Measurements from ENCODE around the gene MAST4.
"Not testable (repeated sequence)": the region's sequence is repeated elsewhere in the genome, so short reads cannot be mapped to it uniquely, and the experiment has no call there.

The MAST4 gene

DNA sequence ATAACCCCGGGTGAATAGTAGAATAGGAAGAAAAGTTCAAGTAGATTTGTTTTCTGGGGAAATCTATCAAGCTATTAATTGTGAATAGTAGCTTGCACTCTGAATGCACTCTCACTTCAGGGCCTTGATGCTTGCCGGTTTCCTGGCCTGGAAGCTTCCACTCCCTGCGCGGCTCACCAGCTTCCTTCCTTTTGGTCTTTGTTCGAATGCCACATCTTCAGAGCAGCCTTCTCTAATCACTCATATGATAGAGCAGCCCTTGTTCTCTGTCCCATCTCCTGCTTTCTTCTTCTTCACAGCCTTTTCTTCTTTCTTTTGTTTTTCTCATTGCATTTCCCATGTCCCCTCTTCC lies 146.7 kb downstream of the MAST4 start:
- DNase-seq (ENCODE audit: low read depth in 2 of 2): no peak

GRCh38 chr5:66743344-66743743 lies 147.2 kb downstream of the MAST4 start:
- DNase-seq (ENCODE audit: low read depth in 2 of 2): no peak

DNA sequence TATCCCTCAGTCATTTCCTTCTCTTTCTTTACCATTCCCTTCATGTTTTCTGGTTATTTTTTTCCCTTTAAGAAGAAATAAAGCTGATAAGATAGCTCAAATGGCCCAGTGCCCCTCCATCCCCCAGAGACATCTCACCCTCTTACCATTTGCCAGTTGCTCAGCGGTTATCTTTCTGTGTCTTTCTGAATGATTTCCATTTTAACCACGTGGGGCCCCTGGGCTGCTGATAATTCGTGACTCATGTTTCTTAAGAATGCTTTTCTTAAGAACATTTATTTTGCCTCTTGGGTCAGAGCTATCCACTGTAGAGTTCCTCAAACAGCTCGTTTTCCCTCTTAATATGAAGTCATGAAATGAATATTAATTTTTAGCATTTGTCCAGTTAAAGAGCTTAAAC lies 147.8 kb downstream of the MAST4 start:
- no peak for DNase-seq (ENCODE audit: low read depth in 2 of 2)

- no peak for DNase-seq (ENCODE audit: low read depth in 2 of 2)
These were observed 149.1 kb downstream of the MAST4 start for GRCh38 chr5:66745297-66745696.

GRCh38 chr5:66747607-66748006 lies 151.4 kb downstream of the MAST4 start:
- no peak for DNase-seq (ENCODE audit: low read depth in 2 of 2)

GRCh38 chr5:66752668-66753067 lies 156.5 kb downstream of the MAST4 start:
- DNase-seq (ENCODE audit: low read depth in 2 of 2): not testable (repeated sequence)

- DNase-seq (ENCODE audit: low read depth in 2 of 2): no peak
These were observed 161.1 kb downstream of the MAST4 start for GRCh38 chr5:66757219-66757833.

- no peak for DNase-seq (ENCODE audit: low read depth in 2 of 2)
These were observed 161.7 kb downstream of the MAST4 start for GRCh38 chr5:66757834-66758371.

DNA sequence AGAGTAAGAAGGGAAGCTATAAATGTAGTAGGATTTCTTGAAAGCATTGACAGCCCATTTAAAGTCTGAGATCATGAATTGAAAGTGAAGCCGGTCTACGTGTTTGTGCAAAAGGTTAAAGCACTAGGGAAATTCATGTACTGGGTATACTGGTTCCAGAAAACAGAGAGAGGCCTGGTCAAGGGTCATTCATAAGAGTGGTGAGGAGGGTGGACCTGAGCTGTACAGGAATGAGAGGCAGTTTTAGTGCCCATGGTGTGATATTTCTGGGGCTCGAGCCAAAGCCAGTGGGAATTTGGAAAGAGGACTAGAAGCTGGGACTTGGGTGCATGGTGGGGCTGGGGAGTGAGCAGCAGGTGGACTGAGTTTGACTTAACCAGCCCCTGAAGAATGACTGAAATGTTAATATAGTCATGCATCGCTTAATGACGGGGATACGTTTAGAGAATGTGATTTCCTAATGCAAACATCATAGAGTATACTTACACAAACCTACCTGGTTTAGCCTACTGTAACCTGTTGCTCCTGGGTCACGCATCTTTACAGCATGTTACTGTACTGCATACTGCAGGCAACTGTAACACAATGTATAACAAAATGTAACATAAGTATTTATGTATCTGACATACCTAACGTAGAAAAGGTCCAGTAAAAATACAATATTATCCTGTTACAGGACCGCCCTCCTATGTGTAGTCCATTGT lies 173.0 kb downstream of the MAST4 start:
- DNase-seq (ENCODE audit: low read depth in 2 of 2): no peak

DNA sequence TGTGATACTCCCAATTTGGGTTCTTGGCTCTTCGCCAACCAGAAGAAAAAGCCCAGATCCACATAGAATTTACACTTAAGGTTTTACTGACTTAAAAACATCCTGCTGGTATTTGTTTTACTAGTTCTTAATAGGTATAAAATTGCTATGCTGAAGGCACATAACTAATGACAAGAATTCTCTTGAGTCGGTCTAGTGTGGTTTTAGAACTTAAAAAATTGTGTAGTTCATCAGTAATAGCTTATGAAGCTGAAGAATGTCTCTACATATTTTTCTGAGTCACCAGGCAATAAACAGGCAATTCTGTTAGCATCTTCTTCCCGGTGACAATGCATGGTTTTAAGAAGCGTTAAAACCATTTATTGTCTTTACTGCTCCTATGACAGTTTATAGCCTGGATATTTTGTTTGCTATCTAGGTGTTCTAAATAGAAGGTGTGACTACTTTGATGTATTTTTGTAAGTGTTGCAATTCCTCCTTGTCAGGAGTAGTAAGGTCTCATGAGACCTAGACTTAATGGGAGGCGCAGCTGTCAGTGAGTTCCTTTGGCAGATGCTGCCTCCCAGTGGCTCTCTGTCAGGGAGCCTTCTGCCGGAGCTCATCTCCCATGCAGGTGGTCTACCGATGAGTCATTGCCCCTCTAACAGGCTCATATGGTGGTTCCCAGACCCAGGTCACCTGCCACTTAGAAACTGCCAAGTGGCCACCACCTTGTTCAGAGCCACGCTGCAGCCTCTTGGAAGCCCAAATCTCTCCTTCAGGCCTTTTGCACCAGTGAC lies 173.8 kb downstream of the MAST4 start:
- DNase-seq (ENCODE audit: low read depth in 2 of 2): no peak

- DNase-seq (ENCODE audit: low read depth in 2 of 2): no peak
These were observed 181.7 kb downstream of the MAST4 start for GRCh38 chr5:66777868-66778267.

GRCh38 chr5:66779528-66779927 lies 183.3 kb downstream of the MAST4 start:
- no peak for DNase-seq (ENCODE audit: low read depth in 2 of 2)

GRCh38 chr5:66788556-66788955 lies 192.4 kb downstream of the MAST4 start:
- DNase-seq (ENCODE audit: low read depth in 2 of 2): no peak

GRCh38 chr5:66789434-66789833 lies 193.2 kb downstream of the MAST4 start:
- no peak for DNase-seq (ENCODE audit: low read depth in 2 of 2)

DNA sequence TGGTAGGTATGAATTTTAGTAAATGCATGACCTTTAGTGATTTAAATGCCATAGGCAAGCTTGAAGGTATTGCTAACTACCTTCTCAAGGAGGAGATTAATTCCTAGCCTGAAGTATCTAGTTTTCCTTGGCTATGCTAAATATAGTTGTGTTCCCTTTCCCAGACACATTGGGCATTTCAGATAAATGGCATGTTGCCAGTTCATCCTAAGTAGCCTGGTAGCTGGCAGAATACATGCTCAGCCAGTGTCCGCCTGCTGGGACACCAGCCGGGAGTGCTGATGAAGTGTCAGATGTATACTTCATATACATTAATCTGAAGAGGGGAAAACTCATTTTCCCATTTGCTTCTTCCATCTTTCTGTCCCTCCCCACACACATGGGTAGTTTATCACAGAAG lies 196.9 kb downstream of the MAST4 start:
- DNase-seq (ENCODE audit: low read depth in 2 of 2): no peak

- no peak for DNase-seq (ENCODE audit: low read depth in 2 of 2)
These were observed 199.5 kb downstream of the MAST4 start for GRCh38 chr5:66795682-66796081.

DNA sequence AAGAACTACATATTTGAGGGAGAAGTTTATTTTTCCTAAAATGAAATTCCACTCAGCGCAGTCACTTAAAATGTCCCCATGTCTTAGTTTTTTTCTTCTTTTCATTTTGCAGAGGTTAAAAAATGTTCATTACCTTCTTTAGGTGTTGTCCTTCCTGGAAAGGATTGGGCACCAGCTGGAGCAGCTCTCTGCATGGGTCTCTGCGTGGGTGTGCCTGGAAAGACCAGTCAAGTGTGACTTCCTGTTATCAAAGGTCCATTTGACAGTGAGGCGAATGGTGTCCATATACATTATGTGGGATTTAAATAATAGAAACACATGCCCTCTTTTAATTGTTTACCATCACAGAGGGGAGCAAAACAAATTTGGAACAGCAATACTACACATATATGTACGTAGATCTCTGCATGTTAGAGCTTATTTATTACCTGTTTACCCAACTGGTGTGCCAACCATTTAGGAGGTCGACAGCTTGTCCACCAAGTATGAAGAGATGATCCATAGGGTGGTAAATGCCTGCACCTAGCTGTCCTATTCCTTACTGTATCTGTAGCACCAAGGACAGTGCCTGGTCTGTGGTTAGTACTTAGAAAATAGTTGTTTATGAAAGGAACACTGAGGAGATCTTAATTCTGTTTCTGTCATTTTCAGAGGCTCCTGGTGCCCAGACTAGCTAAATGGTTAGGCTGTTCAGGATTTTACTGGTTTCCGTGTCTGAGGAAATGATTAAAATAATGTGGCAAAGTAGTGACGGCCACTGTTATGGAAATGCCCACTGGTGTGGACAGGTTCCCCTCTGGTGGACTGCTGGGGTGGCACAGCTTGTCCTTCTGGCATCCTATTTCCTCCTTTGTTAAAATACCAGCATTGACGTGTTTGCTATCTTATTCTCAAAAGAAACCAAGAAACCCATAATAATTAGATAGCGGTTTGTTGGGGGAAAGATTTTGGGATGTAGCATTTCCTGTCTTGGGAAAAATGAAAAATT lies 200.4 kb downstream of the MAST4 start:
- DNase-seq (ENCODE audit: low read depth in 2 of 2): no peak

DNA sequence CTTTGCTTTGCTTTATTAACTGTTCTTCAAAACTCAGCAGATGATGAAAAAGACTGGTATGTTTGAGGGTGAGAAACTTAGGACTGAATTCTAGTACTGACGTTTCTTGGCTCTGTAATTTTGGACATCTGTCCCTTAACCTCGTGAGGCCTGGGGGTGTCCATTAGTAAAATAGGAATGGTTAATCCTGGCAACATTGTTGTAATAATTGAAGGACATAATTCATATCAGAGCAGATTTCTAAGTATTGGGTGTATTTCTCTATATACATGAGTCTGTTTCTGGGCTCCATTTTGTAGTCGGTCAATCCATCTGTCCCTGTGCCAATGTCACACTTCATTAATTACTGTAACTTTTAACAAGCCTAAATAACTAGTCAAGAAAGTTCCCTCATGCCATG lies 206.7 kb downstream of the MAST4 start:
- DNase-seq (ENCODE audit: low read depth in 2 of 2): no peak

- DNase-seq (ENCODE audit: low read depth in 2 of 2): no peak
These were observed 209.6 kb downstream of the MAST4 start for GRCh38 chr5:66805514-66806430.

DNA sequence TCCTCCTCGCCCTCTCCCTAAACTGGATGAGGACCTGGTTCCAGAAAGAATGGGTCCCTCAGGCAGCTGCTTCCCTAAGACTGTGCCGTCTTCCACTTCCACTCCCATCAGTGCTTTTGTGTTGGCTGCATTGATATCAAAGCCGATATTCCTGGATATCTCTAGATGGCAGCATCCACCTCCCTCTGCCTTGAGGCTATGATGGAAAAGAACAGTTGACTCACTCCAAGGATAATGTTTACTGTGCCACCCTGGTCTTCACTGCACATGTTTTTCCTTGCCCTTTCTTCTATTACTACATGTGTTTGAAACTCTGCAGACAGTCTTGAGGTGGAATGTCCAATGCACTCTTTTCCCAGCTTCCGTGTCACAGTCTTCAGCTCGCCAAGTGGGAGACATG lies 211.6 kb downstream of the MAST4 start:
- no peak for DNase-seq (ENCODE audit: low read depth in 2 of 2)
